Activated CD8-positive, alpha-beta memory T cell treated with anti-CD3 and anti-CD28 coated beads, Interleukin-2, amount 50 U/mL, for 48 hours (primary cell): Measurements from ENCODE around the gene GABRB2.

ENCODE experiments used
- DNase-seq: peaks from one replicate; pipeline ENCODE4 v3.0.0-alpha.2; 2020

Gene GABRB2

GRCh38 chr5:161471211-161471950, 75.1 kb downstream of the GABRB2 start:
- DNase-seq: no peak

GRCh38 chr5:161467703-161468102, 78.8 kb downstream of the GABRB2 start:
- DNase-seq: no peak

GRCh38 chr5:161460741-161461140, 85.8 kb downstream of the GABRB2 start:
- DNase-seq: no peak

- no peak for DNase-seq
Measured at GRCh38 chr5:161446655-161447054, 99.9 kb downstream of the GABRB2 start.

GRCh38 chr5:161442471-161442870, 104.1 kb downstream of the GABRB2 start:
- no peak for DNase-seq

- no peak for DNase-seq
Measured at GRCh38 chr5:161432798-161433197, 113.7 kb downstream of the GABRB2 start.

GRCh38 chr5:161431963-161432362, 114.6 kb downstream of the GABRB2 start:
- no peak for DNase-seq

- no peak for DNase-seq
Measured at GRCh38 chr5:161421067-161421466, 125.5 kb downstream of the GABRB2 start.

- DNase-seq: no peak
Measured at GRCh38 chr5:161420521-161420920, 126.0 kb downstream of the GABRB2 start.

- DNase-seq: no peak
Measured at GRCh38 chr5:161414896-161415295, 131.6 kb downstream of the GABRB2 start.

GRCh38 chr5:161414037-161414436, 132.5 kb downstream of the GABRB2 start:
- no peak for DNase-seq

- DNase-seq: no peak
Measured at GRCh38 chr5:161412792-161413191, 133.7 kb downstream of the GABRB2 start.

- no peak for DNase-seq
Measured at GRCh38 chr5:161411156-161411555, 135.4 kb downstream of the GABRB2 start.

- no peak for DNase-seq
Measured at GRCh38 chr5:161410640-161411039, 135.9 kb downstream of the GABRB2 start.

- DNase-seq: no peak
Measured at GRCh38 chr5:161409471-161409870, 137.1 kb downstream of the GABRB2 start.

- no peak for DNase-seq
Measured at GRCh38 chr5:161406880-161407279, 139.6 kb downstream of the GABRB2 start.

GRCh38 chr5:161403996-161404395, 142.5 kb downstream of the GABRB2 start:
- no peak for DNase-seq

- no peak for DNase-seq
Measured at GRCh38 chr5:161403121-161403520, 143.4 kb downstream of the GABRB2 start.

GRCh38 chr5:161400583-161400982, 145.9 kb downstream of the GABRB2 start:
- DNase-seq: no peak

GRCh38 chr5:161399996-161400562, 146.4 kb downstream of the GABRB2 start:
- DNase-seq: no peak

- DNase-seq: no peak
Measured at GRCh38 chr5:161397448-161397847, 149.1 kb downstream of the GABRB2 start.

GRCh38 chr5:161396171-161396570, 150.4 kb downstream of the GABRB2 start:
- DNase-seq: no peak

GRCh38 chr5:161391724-161392123, 154.8 kb downstream of the GABRB2 start:
- no peak for DNase-seq

GRCh38 chr5:161391016-161391415, 155.5 kb downstream of the GABRB2 start:
- DNase-seq: no peak

GRCh38 chr5:161387121-161387520, 159.4 kb downstream of the GABRB2 start:
- DNase-seq: no peak
